Activated T-helper 2 cell treated with anti-CD3 and anti-CD28 coated beads, Interferon-gamma antibody, Interleukin-2, Interleukin-4, amounts not matched to agents 10 μg/mL and 5 μg/mL and 100 μg/mL, durations not matched to agents 14 hours and 24 hours and 36 hours (primary cell): ENCODE measurements around the gene NTRK2. TPM values are rescaled to one million over a fixed set of nuclear protein-coding genes. Genes with fewer than 3 reads are reported as not detected.
"Not testable (repeated sequence)": the region's sequence is repeated elsewhere in the genome, so short reads cannot be mapped to it uniquely, and the experiment has no call there.

ENCODE experiments used
- DNase-seq: peaks from one replicate; pipeline ENCODE4 v3.0.0; 2021; ENCODE audit warnings: low spot score
- H3K27ac Mint-ChIP-seq: one replicate; pipeline ENCODE4 v1.8.0; 2021; ENCODE audit warnings: mixed read lengths
- H3K27me3 Mint-ChIP-seq: one replicate; pipeline ENCODE4 v1.8.0; 2021; ENCODE audit warnings: low read depth, mixed read lengths
- H3K36me3 Mint-ChIP-seq: one replicate; pipeline ENCODE4 v1.8.0; 2021; ENCODE audit warnings: low read depth, mixed read lengths
- H3K4me1 Mint-ChIP-seq: one replicate; pipeline ENCODE4 v1.8.0; 2021; ENCODE audit warnings: low read depth, mixed read lengths
- H3K4me3 Mint-ChIP-seq: one replicate; pipeline ENCODE4 v1.8.0; 2021; ENCODE audit warnings: low read depth, mild to moderate bottlenecking, moderate library complexity, mixed read lengths
- H3K9me3 Mint-ChIP-seq: one replicate; pipeline ENCODE4 v1.8.0; 2021; ENCODE audit warnings: mixed read lengths
- intact Hi-C: fragments of 100-400 bp; cut with micrococcal nuclease; formaldehyde crosslinking; loops from one replicate; pipeline ENCODE4 v1.15.1; 2023
- total RNA-seq: library from RNA; stranded (reverse); gene quantifications from 2 replicates; pipeline ENCODE4 v1.2.3, GENCODE V29; 2022

NTRK2 gene
- total RNA-seq, 1 donor from 2014 or later, result 1.6 TPM

GRCh38 chr9:85069421-85069820, 399.9 kb downstream of the NTRK2 start:
- H3K9me3 Mint-ChIP-seq, H3K27ac Mint-ChIP-seq, H3K27me3 Mint-ChIP-seq, H3K36me3 Mint-ChIP-seq, intact Hi-C loops, H3K4me3 Mint-ChIP-seq, DNase-seq, H3K4me1 Mint-ChIP-seq: not testable (repeated sequence)
